Cardiac fibroblast (primary cell): Measurements from ENCODE around the gene TAF1L.

Source experiments
- DNase-seq, 2 donors: peaks; one replicate each; pipeline versions ENCODE4 v3.0.0 to v3.0.0-alpha.2; 2010; ENCODE audit warnings: low read depth in 2 of 2
- H3K4me3 ChIP-seq, 2 donors: replicated peaks in 1 of 2; 1 replicate in 1 of 2; 2 replicates in 1 of 2; pipeline ENCODE4 v1.5.1; 2011; ENCODE audit warnings: low read depth in 2 of 2, low read length in 2 of 2, mild to moderate bottlenecking in 2 of 2, moderate library complexity in 1 of 2
- CTCF ChIP-seq: IDR thresholded peaks from one replicate; pipeline ENCODE4 v1.5.1; 2011; ENCODE audit warnings: low read depth, mild to moderate bottlenecking, low read length, inconsistent platforms

TAF1L gene

GRCh38 chr9:32590898-32591297, 44.6 kb downstream of the TAF1L start:
- no peak overlapping the region for H3K4me3 ChIP-seq
- no peak for TF ChIP-seq CTCF
- DNase-seq = peak in 1 of 2 donors; percentile 9

GRCh38 chr9:32590476-32590875, 45.0 kb downstream of the TAF1L start:
- no peak overlapping the region for H3K4me3 ChIP-seq
- TF ChIP-seq CTCF = no peak
- DNase-seq = no peak

GRCh38 chr9:32589083-32589723, 46.3 kb downstream of the TAF1L start:
- peak; percentile 72 to 74 for DNase-seq
- no peak overlapping the region for H3K4me3 ChIP-seq
- peak; percentile 63 for TF ChIP-seq CTCF

- TF ChIP-seq CTCF = no peak
- no peak overlapping the region for H3K4me3 ChIP-seq
- peak in 1 of 2 donors; percentile 28 for DNase-seq
Observed at GRCh38 chr9:32587901-32588300, 47.6 kb downstream of the TAF1L start.

- TF ChIP-seq CTCF = no peak
- H3K4me3 ChIP-seq = no peak overlapping the region
- peak in 1 of 2 donors; percentile 49 for DNase-seq
Observed at GRCh38 chr9:32584784-32585183, 50.7 kb downstream of the TAF1L start.

GRCh38 chr9:32581512-32582143, 53.8 kb downstream of the TAF1L start:
- peak; percentile 63 for TF ChIP-seq CTCF
- no peak overlapping the region for H3K4me3 ChIP-seq
- peak; percentile 84 for DNase-seq
